ENCODE data around the gene PIH1D1.

DNA sequence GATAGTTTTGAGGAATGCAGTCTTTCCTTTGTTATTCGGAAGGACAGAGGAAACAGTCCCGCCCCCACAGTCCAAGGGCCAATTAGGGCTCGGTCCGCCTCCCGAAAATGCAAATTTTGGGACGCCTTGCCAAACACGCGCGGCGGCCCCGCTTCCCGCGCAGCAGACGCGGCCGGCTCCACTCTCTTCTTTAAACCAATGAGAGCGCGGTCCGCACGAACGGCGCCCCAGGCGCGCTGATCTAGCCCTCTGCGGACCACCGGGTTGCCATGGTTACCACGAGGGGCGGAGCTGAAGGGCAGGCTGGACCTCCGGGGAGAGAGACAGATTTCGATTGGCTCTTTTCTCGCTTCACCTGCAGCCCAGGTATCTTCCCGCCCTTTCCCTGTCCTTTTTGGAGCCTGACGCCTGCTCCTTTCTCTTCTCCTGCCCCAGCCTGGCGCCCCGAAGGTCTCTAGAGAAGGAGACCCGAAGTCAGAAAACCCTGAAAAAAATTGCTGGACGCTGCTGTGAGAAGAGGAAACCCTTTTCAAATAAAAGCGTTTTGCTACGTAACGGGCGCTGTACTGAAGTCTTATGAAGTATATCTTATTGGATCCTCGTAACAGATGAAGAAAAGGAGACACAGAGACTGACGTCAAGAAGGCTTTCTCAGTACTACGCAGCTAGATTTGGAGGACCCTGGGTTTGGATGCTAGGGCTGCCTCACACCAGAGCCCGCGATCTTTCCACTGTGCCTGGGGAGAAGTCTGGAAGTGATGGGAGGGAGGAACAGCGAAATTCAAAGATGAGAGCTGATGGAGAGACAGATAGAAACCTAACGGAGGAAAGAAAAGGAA is 30.4 kb downstream of the PIH1D1 start:
- TF ChIP-seq EZH2 (IDR thresholded peaks at IDR 0.05; ENCODE audit: low read depth, unreplicated experiment) (peak; percentile 60), EZH2phosphoT487 (IDR thresholded peaks at IDR 0.05; ENCODE audit: unreplicated experiment) (no peak), POLR2AphosphoS5 (IDR thresholded peaks at IDR 0.05; ENCODE audit: low read depth) (no peak), JUNB (IDR thresholded peaks at IDR 0.05; ENCODE audit: unreplicated experiment) (no peak), STAT1 (IDR thresholded peaks at IDR 0.05; ENCODE audit: unreplicated experiment) (no peak), CREB1 (CRISPR knock-in tag; IDR thresholded peaks at IDR 0.05; ENCODE audit: low read depth) (0 out of 2 replicates have a peak, but pooled peaks have one; percentile 52), ZNF331 (CRISPR knock-in tag; IDR thresholded peaks at IDR 0.05; ENCODE audit: low read depth) (no peak), NANOG (IDR thresholded peaks at IDR 0.05; ENCODE audit: borderline replicate concordance) (no peak), ZNF114 (CRISPR knock-in tag; IDR thresholded peaks at IDR 0.05) (no peak)
- TF ChIP-seq, protein P1, sequence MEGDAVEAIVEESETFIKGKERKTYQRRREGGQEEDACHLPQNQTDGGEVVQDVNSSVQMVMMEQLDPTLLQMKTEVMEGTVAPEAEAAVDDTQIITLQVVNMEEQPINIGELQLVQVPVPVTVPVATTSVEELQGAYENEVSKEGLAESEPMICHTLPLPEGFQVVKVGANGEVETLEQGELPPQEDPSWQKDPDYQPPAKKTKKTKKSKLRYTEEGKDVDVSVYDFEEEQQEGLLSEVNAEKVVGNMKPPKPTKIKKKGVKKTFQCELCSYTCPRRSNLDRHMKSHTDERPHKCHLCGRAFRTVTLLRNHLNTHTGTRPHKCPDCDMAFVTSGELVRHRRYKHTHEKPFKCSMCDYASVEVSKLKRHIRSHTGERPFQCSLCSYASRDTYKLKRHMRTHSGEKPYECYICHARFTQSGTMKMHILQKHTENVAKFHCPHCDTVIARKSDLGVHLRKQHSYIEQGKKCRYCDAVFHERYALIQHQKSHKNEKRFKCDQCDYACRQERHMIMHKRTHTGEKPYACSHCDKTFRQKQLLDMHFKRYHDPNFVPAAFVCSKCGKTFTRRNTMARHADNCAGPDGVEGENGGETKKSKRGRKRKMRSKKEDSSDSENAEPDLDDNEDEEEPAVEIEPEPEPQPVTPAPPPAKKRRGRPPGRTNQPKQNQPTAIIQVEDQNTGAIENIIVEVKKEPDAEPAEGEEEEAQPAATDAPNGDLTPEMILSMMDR (conservative IDR thresholded peaks at IDR 0.05; ENCODE audit: low read depth in 2 of 2), result no peak
- TF ChIP-seq, protein P2, sequence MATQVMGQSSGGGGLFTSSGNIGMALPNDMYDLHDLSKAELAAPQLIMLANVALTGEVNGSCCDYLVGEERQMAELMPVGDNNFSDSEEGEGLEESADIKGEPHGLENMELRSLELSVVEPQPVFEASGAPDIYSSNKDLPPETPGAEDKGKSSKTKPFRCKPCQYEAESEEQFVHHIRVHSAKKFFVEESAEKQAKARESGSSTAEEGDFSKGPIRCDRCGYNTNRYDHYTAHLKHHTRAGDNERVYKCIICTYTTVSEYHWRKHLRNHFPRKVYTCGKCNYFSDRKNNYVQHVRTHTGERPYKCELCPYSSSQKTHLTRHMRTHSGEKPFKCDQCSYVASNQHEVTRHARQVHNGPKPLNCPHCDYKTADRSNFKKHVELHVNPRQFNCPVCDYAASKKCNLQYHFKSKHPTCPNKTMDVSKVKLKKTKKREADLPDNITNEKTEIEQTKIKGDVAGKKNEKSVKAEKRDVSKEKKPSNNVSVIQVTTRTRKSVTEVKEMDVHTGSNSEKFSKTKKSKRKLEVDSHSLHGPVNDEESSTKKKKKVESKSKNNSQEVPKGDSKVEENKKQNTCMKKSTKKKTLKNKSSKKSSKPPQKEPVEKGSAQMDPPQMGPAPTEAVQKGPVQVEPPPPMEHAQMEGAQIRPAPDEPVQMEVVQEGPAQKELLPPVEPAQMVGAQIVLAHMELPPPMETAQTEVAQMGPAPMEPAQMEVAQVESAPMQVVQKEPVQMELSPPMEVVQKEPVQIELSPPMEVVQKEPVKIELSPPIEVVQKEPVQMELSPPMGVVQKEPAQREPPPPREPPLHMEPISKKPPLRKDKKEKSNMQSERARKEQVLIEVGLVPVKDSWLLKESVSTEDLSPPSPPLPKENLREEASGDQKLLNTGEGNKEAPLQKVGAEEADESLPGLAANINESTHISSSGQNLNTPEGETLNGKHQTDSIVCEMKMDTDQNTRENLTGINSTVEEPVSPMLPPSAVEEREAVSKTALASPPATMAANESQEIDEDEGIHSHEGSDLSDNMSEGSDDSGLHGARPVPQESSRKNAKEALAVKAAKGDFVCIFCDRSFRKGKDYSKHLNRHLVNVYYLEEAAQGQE (IDR thresholded peaks at IDR 0.05; ENCODE audit: unreplicated experiment), result no peak
- TF ChIP-seq, protein P3, sequence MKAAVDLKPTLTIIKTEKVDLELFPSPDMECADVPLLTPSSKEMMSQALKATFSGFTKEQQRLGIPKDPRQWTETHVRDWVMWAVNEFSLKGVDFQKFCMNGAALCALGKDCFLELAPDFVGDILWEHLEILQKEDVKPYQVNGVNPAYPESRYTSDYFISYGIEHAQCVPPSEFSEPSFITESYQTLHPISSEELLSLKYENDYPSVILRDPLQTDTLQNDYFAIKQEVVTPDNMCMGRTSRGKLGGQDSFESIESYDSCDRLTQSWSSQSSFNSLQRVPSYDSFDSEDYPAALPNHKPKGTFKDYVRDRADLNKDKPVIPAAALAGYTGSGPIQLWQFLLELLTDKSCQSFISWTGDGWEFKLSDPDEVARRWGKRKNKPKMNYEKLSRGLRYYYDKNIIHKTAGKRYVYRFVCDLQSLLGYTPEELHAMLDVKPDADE (IDR thresholded peaks at IDR 0.05), result no peak

Measured in GM23338 (cell line).